Endothelial cell of umbilical vein (primary cell): ENCODE measurements around the gene LCE3A. TPM values are rescaled to one million over a fixed set of nuclear protein-coding genes. Genes with fewer than 3 reads are reported as not detected.

Experiments
- BruUV-seq: library from RNA; stranded (reverse); fragments of 400-500 nt; replicated peaks from 2 replicates; lab custom pipeline; 2021; lab: Mats Ljungman, UMichigan
- CTCF ChIA-PET: fragments of 300-600, 350-600 bp; sonication (Branson Sonifier 250); formaldehyde crosslinking; loops from one replicate; lab custom pipeline; 2021; ENCODE audit warnings: antibody characterized with exemption, inconsistent platforms; lab: Charles Lee
- POLR2A ChIA-PET: fragments of 300-600, 350-600 bp; sonication (Branson Sonifier 250); formaldehyde crosslinking; loops from one replicate; lab custom pipeline; 2021; ENCODE audit warnings: antibody characterized with exemption, inconsistent platforms; lab: Charles Lee
- DNase-seq: peaks from one replicate; pipeline ENCODE4 v3.0.0-alpha.2; 2011; ENCODE audit warnings: low read depth, low spot score
- FAIRE-seq: peaks from 2 replicates; lab custom pipeline; 2011; peaks lifted over from hg19 to GRCh38; lab: Jason Lieb, UNC
- H2AFZ ChIP-seq: 2 replicates; pipeline ENCODE4 v1.6.0; 2012; ENCODE audit warnings: low read depth, low read length, control low read depth, inconsistent platforms
- H3K27ac ChIP-seq: 2 replicates; pipeline ENCODE4 v1.5.1; 2011; ENCODE audit warnings: low read depth, mild to moderate bottlenecking, control low read depth, low read length, moderate library complexity; ENCODE audit not compliant: insufficient read depth
- H3K27me3 ChIP-seq, 2 experiments: 2 replicates each; pipeline versions ENCODE4 v1.6.0 to v1.6.1; 2011; ENCODE audit warnings: low read length in 2 of 2, mixed read lengths in 1 of 2; ENCODE audit not compliant: control insufficient read depth in 2 of 2, insufficient read depth in 2 of 2
- H3K36me3 ChIP-seq, 2 experiments: 2 replicates in 1 of 2; 3 replicates in 1 of 2; pipeline ENCODE4 v1.5.1; 2011; ENCODE audit warnings: low read length in 2 of 2, mild to moderate bottlenecking in 1 of 2, moderate library complexity in 1 of 2; ENCODE audit not compliant: control insufficient read depth in 2 of 2, insufficient read depth in 2 of 2; ENCODE audit errors: extremely low read depth in 1 of 2
- H3K4me1 ChIP-seq: 3 replicates; pipeline ENCODE4 v1.5.1; 2011; ENCODE audit warnings: mild to moderate bottlenecking, low read length; ENCODE audit not compliant: control insufficient read depth, insufficient read depth; ENCODE audit errors: extremely low read depth
- H3K4me2 ChIP-seq: 2 replicates; pipeline ENCODE4 v1.6.1; 2011; ENCODE audit warnings: low read length, control low read depth, mixed read lengths; ENCODE audit not compliant: insufficient read depth
- H3K4me3 ChIP-seq, 3 experiments: fragments of 200-600 bp in 1 of 3; sonication (generic), shearing (Covaris generic) in 1 of 3; replicated peaks in 1 of 3; 2 replicates each; pipeline ENCODE4 v1.5.1; 2011 to 2016; ENCODE audit warnings: control low read depth in 3 of 3, low read length in 3 of 3, mild to moderate bottlenecking in 2 of 3, inconsistent platforms in 1 of 3, low read depth in 1 of 3, moderate library complexity in 1 of 3; ENCODE audit not compliant: insufficient read depth in 1 of 3
- H3K79me2 ChIP-seq: 2 replicates; pipeline ENCODE4 v1.6.0; 2012; ENCODE audit warnings: low read length, inconsistent platforms; ENCODE audit not compliant: control insufficient read depth, insufficient read depth
- H3K9ac ChIP-seq: replicated peaks from 2 replicates; pipeline ENCODE3; 2011; ENCODE audit warnings: low read length, control low read depth; ENCODE audit not compliant: insufficient read depth; ENCODE audit errors: extremely low read depth
- H3K9me1 ChIP-seq: replicated peaks from 3 replicates; pipeline ENCODE4 v1.6.0; 2011; ENCODE audit warnings: mild to moderate bottlenecking, low read length; ENCODE audit not compliant: control insufficient read depth, insufficient read depth; ENCODE audit errors: extremely low read depth
- H3K9me3 ChIP-seq: replicated peaks from 2 replicates; pipeline ENCODE4 v1.5.1; 2012; ENCODE audit warnings: low read length, inconsistent platforms; ENCODE audit not compliant: control insufficient read depth, insufficient read depth
- H4K20me1 ChIP-seq: replicated peaks from 2 replicates; pipeline ENCODE3; 2011; ENCODE audit warnings: mild to moderate bottlenecking, low read length; ENCODE audit not compliant: control insufficient read depth, insufficient read depth; ENCODE audit errors: extremely low read depth
- CTCF ChIP-seq, 2 donors: IDR thresholded peaks; 1 replicate in 1 of 2; 2 replicates in 1 of 2; pipeline ENCODE4 v1.5.1; 2011; ENCODE audit warnings: low read length in 2 of 2, mild to moderate bottlenecking in 2 of 2, moderate library complexity in 2 of 2, control low read depth in 1 of 2, inconsistent platforms in 1 of 2, low read depth in 1 of 2; ENCODE audit not compliant: insufficient read depth in 1 of 2; ENCODE audit errors: extremely low read depth in 1 of 2
- EZH2 ChIP-seq: IDR thresholded peaks from 2 replicates; pipeline ENCODE4 v1.6.1; 2012; ENCODE audit warnings: borderline replicate concordance, low read depth, mild to moderate bottlenecking, moderate library complexity, low read length, inconsistent platforms; ENCODE audit not compliant: severe bottlenecking
- FOS ChIP-seq: IDR thresholded peaks from 2 replicates; pipeline ENCODE4 v1.6.1; 2011; ENCODE audit warnings: mild to moderate bottlenecking, low read length, moderate library complexity, borderline replicate concordance; ENCODE audit not compliant: insufficient read depth
- GATA2 ChIP-seq: IDR thresholded peaks from 2 replicates; pipeline ENCODE4 v1.7.0; 2011; ENCODE audit warnings: low read depth, mild to moderate bottlenecking, moderate library complexity, mixed read lengths, low read length; ENCODE audit not compliant: insufficient read length, insufficient read depth
- JUN ChIP-seq: IDR thresholded peaks from 2 replicates; pipeline ENCODE4 v1.6.1; 2011; ENCODE audit warnings: borderline replicate concordance, low read depth; ENCODE audit not compliant: insufficient read length, insufficient read depth
- MAX ChIP-seq: IDR thresholded peaks from 2 replicates; pipeline ENCODE4 v1.6.1; 2011; ENCODE audit not compliant: insufficient read depth, insufficient read length
- MYC ChIP-seq: IDR thresholded peaks from one replicate; pipeline ENCODE4 v1.6.1; 2011; ENCODE audit warnings: mild to moderate bottlenecking, low read depth, low read length
- POLR2A ChIP-seq: IDR thresholded peaks from 2 replicates; pipeline ENCODE4 v1.6.1; 2012; ENCODE audit warnings: low read depth, mild to moderate bottlenecking, control low read depth, low read length
- POLR2AphosphoS5 ChIP-seq: IDR thresholded peaks from 2 replicates; pipeline ENCODE4 v1.6.1; 2012; ENCODE audit warnings: low read depth, mild to moderate bottlenecking, control low read depth, low read length, moderate library complexity; ENCODE audit not compliant: insufficient read depth
- dilution Hi-C: fragments of 300-500 bp; cut with MboI; formaldehyde crosslinking; loops from one replicate; pipeline ENCODE4 v1.15.0; 2019; ENCODE audit warnings: low sequenced_read_pairs; ENCODE audit not compliant: extremely low pct_ligation_motif_present
- intact Hi-C: fragments of 100-400 bp; cut with micrococcal nuclease; formaldehyde crosslinking; loops from one replicate; pipeline ENCODE4 v1.10.0; 2022
- polyA plus RNA-seq, 4 experiments: library from polyadenylated mRNA; depleted of rRNA in 3 of 4; stranded (reverse) in 3 of 4; unstranded in 1 of 4; fragments of >200 nt; gene quantifications; 2 replicates each; pipeline versions ENCODE4 v1.2.1 to v1.2.3, GENCODE V29; 2011 to 2012; ENCODE audit warnings: missing spikeins in 1 of 4
- total RNA-seq: library from RNA; stranded (reverse); gene quantifications from 2 replicates; pipeline ENCODE4 v1.2.3, GENCODE V29; 2021

Gene LCE3A
- total and polyA plus RNA-seq, 2 donors (not counting 3 experiments of a cell fraction or from before 2014, with no cell fraction given), result not detected

GRCh38 chr1:152596986-152597385, 25.9 kb downstream of the LCE3A start:
- Histone ChIP-seq H3K9me1 (no peaks in the 10 kb centered on the region), H2AFZ (no peak overlapping the region), H3K36me3 (no peaks in the 10 kb centered on the region), H3K4me2 (no peak overlapping the region), H3K27me3 (no peaks in the 10 kb centered on the region), H3K9me3 (peaks cover 2% of the 10 kb centered on the region), H4K20me1 (no peaks in the 10 kb centered on the region), H3K4me1 (no peaks in the 10 kb centered on the region), H3K4me3 (no peak overlapping the region), H3K79me2 (no peaks in the 10 kb centered on the region), H3K27ac (no peak overlapping the region), H3K9ac (no peak overlapping the region)
- DNase-seq (no peak), FAIRE-seq (no peak)
- POLR2A ChIA-PET, result no interaction called here
- no peak for TF ChIP-seq EZH2
- no peak for TF ChIP-seq FOS
- no peak for TF ChIP-seq GATA2
- no peak for TF ChIP-seq CTCF (IDR thresholded peaks at IDR 0.05; ENCODE audit: extremely low read depth in 1 of 2, insufficient read depth in 1 of 2, low read depth in 1 of 2, low read length in 2 of 2)
- no peak for TF ChIP-seq POLR2A
- TF ChIP-seq JUN, result no peak
- no peak for TF ChIP-seq MAX
- no peak for TF ChIP-seq MYC
- no peak for TF ChIP-seq POLR2AphosphoS5
- dilution Hi-C loops, result no loop called here
- intact Hi-C loops, result no loop called here
- CTCF ChIA-PET, result no interaction called here
- BruUV-seq, result no TSS peak
